ENCODE measurements around the gene LLPH. TPM values are rescaled to one million over a fixed set of nuclear protein-coding genes. Genes with fewer than 3 reads are reported as not detected.

Gene LLPH
- total RNA-seq, 4 donors from 2014 or later = 5.0 to 17.5 (median 9.5) TPM

DNA sequence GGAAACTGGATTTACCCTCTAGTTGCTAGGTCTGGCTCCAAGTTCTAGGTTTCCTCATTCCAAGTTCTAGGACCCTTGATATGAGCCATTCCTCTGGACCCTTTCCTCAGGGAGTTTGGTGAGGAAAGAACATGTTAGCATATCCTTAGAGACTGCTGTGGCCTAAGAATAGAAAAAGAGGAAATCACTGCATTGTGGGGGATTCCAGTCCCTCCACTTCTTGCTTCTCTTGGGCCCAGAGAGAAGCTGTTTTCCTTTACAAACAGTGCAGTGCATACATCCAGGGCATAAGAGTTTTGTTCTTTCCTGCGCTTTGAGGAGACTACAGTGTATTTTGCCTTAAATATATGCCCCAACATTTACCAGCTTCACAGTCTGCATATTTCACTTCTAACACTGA lies 59.0 kb downstream of the LLPH start:
- no peak for ATAC-seq
- TF ChIP-seq EP300 (IDR thresholded peaks at IDR 0.05) (no peak), POLR2A (IDR thresholded peaks at IDR 0.05) (no peak), POLR2AphosphoS5 (IDR thresholded peaks at IDR 0.05) (no peak)
- TF ChIP-seq, protein P1, sequence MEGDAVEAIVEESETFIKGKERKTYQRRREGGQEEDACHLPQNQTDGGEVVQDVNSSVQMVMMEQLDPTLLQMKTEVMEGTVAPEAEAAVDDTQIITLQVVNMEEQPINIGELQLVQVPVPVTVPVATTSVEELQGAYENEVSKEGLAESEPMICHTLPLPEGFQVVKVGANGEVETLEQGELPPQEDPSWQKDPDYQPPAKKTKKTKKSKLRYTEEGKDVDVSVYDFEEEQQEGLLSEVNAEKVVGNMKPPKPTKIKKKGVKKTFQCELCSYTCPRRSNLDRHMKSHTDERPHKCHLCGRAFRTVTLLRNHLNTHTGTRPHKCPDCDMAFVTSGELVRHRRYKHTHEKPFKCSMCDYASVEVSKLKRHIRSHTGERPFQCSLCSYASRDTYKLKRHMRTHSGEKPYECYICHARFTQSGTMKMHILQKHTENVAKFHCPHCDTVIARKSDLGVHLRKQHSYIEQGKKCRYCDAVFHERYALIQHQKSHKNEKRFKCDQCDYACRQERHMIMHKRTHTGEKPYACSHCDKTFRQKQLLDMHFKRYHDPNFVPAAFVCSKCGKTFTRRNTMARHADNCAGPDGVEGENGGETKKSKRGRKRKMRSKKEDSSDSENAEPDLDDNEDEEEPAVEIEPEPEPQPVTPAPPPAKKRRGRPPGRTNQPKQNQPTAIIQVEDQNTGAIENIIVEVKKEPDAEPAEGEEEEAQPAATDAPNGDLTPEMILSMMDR (IDR thresholded peaks at IDR 0.05) = no peak
- no peak overlapping the region for H3K4me3 ChIP-seq
- no peak overlapping the region for H3K27ac ChIP-seq
- no peaks in the 10 kb centered on the region for H3K27me3 ChIP-seq
- no peaks in the 10 kb centered on the region for H3K9me3 ChIP-seq
- no peaks in the 10 kb centered on the region for H3K36me3 ChIP-seq
- 100% methylated on average over 1 of the region's 1 CpG for WGBS, 2 donors (ENCODE audit: low coverage in 1 of 2)
- no peaks in the 10 kb centered on the region for H3K4me1 ChIP-seq

DNA sequence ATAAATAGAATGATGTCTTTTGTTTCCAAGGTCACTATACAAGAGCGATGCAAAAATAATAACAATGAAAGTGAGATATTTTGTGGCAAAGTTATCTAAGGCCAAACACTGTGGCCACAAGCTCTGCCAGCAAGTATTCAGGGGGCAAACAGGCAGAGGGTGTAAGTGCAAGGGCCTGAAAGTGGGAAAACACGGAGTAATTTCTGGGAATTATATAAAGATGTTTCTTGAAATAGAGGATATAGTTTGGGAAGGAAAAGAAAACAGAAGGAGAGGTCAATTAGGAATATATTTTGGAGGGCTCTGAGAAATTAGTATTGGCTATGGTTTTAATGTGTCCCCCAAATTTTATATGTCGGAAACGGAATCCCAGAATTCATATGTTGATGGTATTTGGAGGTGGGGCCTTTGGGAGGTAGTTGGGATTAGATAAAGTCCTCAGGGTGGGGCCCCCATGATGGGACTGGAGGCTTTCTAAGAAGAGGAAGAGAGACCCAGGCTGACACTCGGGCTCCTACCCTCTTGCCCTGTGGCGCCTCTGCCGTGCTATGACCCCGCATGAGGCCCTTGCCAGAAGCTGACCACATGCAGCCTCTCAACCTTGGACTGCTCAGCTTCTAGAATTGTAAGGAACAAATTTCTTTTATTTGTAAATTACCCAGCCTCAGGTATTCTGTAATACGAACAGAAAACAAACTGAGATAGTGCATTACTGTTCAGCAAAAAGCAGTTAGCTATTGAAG lies 60.0 kb downstream of the LLPH start:
- no peaks in the 10 kb centered on the region for H3K4me1 ChIP-seq
- 83 to 95% methylated on average over 5 to 7 of the region's 9 CpGs for WGBS, 2 donors (ENCODE audit: low coverage in 1 of 2)
- no peaks in the 10 kb centered on the region for H3K9me3 ChIP-seq
- H3K27ac ChIP-seq = no peak overlapping the region
- H3K27me3 ChIP-seq = no peaks in the 10 kb centered on the region
- no peaks in the 10 kb centered on the region for H3K36me3 ChIP-seq
- TF ChIP-seq POLR2AphosphoS5 (IDR thresholded peaks at IDR 0.05) = no peak
- TF ChIP-seq, protein P1 (IDR thresholded peaks at IDR 0.05) = no peak
- TF ChIP-seq EP300 (IDR thresholded peaks at IDR 0.05) = no peak
- no peak for TF ChIP-seq POLR2A (IDR thresholded peaks at IDR 0.05)
- no peak for ATAC-seq
- no peak overlapping the region for H3K4me3 ChIP-seq

DNA sequence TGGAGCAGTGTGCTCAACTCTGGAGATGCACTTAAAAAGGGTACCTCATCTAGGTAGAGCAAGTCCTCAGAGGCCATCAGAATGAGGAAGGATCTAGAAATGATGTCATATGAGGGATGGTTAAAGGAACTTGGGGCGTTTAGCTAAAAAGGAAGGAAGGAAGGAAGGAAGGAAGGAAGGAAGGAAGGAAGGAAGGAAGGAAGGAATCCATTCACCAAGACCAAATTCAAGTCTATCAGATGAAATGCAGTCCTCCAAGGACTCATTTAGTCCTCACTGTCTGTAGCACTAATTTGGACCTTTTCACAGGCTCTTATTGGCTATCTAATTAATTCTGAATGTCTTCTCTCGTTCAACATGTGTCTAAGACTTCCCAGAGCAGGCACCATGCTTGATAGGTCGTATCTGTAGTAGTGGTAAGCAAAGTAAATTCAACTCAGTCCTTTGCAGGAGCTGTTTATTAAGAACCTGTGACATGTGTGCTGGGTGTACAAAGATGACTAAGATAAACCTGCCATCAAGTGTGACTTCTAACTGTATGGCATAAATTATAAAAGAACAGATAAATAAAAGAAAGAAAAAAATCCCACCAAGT lies 63.5 kb downstream of the LLPH start:
- no peak for ATAC-seq
- H3K9me3 ChIP-seq = no peaks in the 10 kb centered on the region
- H3K4me1 ChIP-seq = no peaks in the 10 kb centered on the region
- WGBS, 2 donors (ENCODE audit: low coverage in 1 of 2) = 62 to 79% methylated on average over 2 to 3 of the region's 3 CpGs
- no peak overlapping the region for H3K27ac ChIP-seq
- no peak for TF ChIP-seq POLR2A (IDR thresholded peaks at IDR 0.05)
- no peak for TF ChIP-seq POLR2AphosphoS5 (IDR thresholded peaks at IDR 0.05)
- TF ChIP-seq, protein P1 (IDR thresholded peaks at IDR 0.05) = no peak
- no peak for TF ChIP-seq EP300 (IDR thresholded peaks at IDR 0.05)
- H3K27me3 ChIP-seq = peaks cover 8% of the 10 kb centered on the region
- H3K4me3 ChIP-seq = no peak overlapping the region
- no peaks in the 10 kb centered on the region for H3K36me3 ChIP-seq

Other genes starting within 250 kb of the LLPH start
- 100 to 1,000 TPM; 150 to 162 (median 156) TPM for gene TMBIM4, start 39.2 kb upstream of the LLPH start, total RNA-seq
- 10 to 100 TPM in 3 of 4 donors, 1 to 10 TPM in 1; 7.8 to 18.7 (median 14.8) TPM for gene IRAK3, start 58.5 kb upstream of the LLPH start, total RNA-seq
- 1 to 10 TPM in 3 of 4 donors, under 1 TPM in 1; 0.78 to 3.0 (median 1.5) TPM for gene HELB, start 171.7 kb upstream of the LLPH start, total RNA-seq